ENCODE data around the gene TRMT1.

Gene TRMT1

GRCh38 chr19:13130886-13131490 is 14.4 kb upstream of the TRMT1 start:
- peaks cover 21% of the 10 kb centered on the region; the same call in 1 of the 2 replicates for H3K36me3 ChIP-seq (ENCODE audit: insufficient read depth, low read length)
- no peaks in the 10 kb centered on the region for H3F3A ChIP-seq (ENCODE audit: low read depth)
- H4K20me1 ChIP-seq (ENCODE audit: insufficient read depth, low read length, poor library complexity, severe bottlenecking): peaks cover 53% of the 10 kb centered on the region
- H3K79me2 ChIP-seq (ENCODE audit: insufficient read depth, low read length): peaks cover 81% of the 10 kb centered on the region
- no peak for TF ChIP-seq CTCF (conservative IDR thresholded peaks at IDR 0.05; ENCODE audit: low read length)
- TF ChIP-seq EZH2phosphoT487 (IDR thresholded peaks at IDR 0.05; ENCODE audit: borderline replicate concordance): no peak
- no peaks in the 10 kb centered on the region for H3K27me3 ChIP-seq (ENCODE audit: insufficient read depth, low read length, poor library complexity, severe bottlenecking)
- no peak overlapping the region for H3K4me2 ChIP-seq (ENCODE audit: low read depth, low read length, poor library complexity, severe bottlenecking)
- no peak overlapping the region for H3K4me3 ChIP-seq (ENCODE audit: low read length, poor library complexity, severe bottlenecking)
- H3K4me1 ChIP-seq (ENCODE audit: insufficient read depth, low read length, poor library complexity, severe bottlenecking): peaks cover 17% of the 10 kb centered on the region
- no peak overlapping the region for H3K9ac ChIP-seq (ENCODE audit: low read depth, low read length, poor library complexity, severe bottlenecking)
- H3K9me2 ChIP-seq (replicated peaks; ENCODE audit: low read depth, low read length): no peaks in the 10 kb centered on the region
- H3K9me3 ChIP-seq (ENCODE audit: insufficient read depth, low read depth, low read length): no peaks in the 10 kb centered on the region
- H2AFZ ChIP-seq (ENCODE audit: low read length): no peak overlapping the region

- H3K9me3 ChIP-seq (ENCODE audit: insufficient read depth, low read depth, low read length): no peaks in the 10 kb centered on the region
- peaks cover 54% of the 10 kb centered on the region for H4K20me1 ChIP-seq (ENCODE audit: insufficient read depth, low read length, poor library complexity, severe bottlenecking)
- H3F3A ChIP-seq (ENCODE audit: low read depth): no peaks in the 10 kb centered on the region
- no peak overlapping the region for H3K4me3 ChIP-seq (ENCODE audit: low read length, poor library complexity, severe bottlenecking)
- H3K9me2 ChIP-seq (replicated peaks; ENCODE audit: low read depth, low read length): no peaks in the 10 kb centered on the region
- H3K36me3 ChIP-seq (ENCODE audit: insufficient read depth, low read length): peaks cover 6% of the 10 kb centered on the region; the same call in 1 of the 2 replicates
- TF ChIP-seq CTCF (conservative IDR thresholded peaks at IDR 0.05; ENCODE audit: low read length): no peak
- no peak for TF ChIP-seq EZH2phosphoT487 (IDR thresholded peaks at IDR 0.05; ENCODE audit: borderline replicate concordance)
- H3K9ac ChIP-seq (ENCODE audit: low read depth, low read length, poor library complexity, severe bottlenecking): no peak overlapping the region
- no peaks in the 10 kb centered on the region for H3K27me3 ChIP-seq (ENCODE audit: insufficient read depth, low read length, poor library complexity, severe bottlenecking)
- peaks cover 86% of the 10 kb centered on the region for H3K79me2 ChIP-seq (ENCODE audit: insufficient read depth, low read length)
- no peak overlapping the region for H3K4me2 ChIP-seq (ENCODE audit: low read depth, low read length, poor library complexity, severe bottlenecking)
- H2AFZ ChIP-seq (ENCODE audit: low read length): no peak overlapping the region
- H3K4me1 ChIP-seq (ENCODE audit: insufficient read depth, low read length, poor library complexity, severe bottlenecking): peaks cover 17% of the 10 kb centered on the region
These were observed 12.8 kb upstream of the TRMT1 start for GRCh38 chr19:13129384-13129783.

- TF ChIP-seq EZH2phosphoT487 (IDR thresholded peaks at IDR 0.05; ENCODE audit: borderline replicate concordance): no peak
- no peak overlapping the region for H3K4me3 ChIP-seq (ENCODE audit: low read length, poor library complexity, severe bottlenecking)
- H3F3A ChIP-seq (ENCODE audit: low read depth): no peaks in the 10 kb centered on the region
- H3K9me2 ChIP-seq (replicated peaks; ENCODE audit: low read depth, low read length): no peaks in the 10 kb centered on the region
- H3K36me3 ChIP-seq (ENCODE audit: insufficient read depth, low read length): peaks cover 6% of the 10 kb centered on the region; the same call in 1 of the 2 replicates
- peaks cover 57% of the 10 kb centered on the region for H4K20me1 ChIP-seq (ENCODE audit: insufficient read depth, low read length, poor library complexity, severe bottlenecking)
- no peaks in the 10 kb centered on the region for H3K27me3 ChIP-seq (ENCODE audit: insufficient read depth, low read length, poor library complexity, severe bottlenecking)
- H3K9me3 ChIP-seq (ENCODE audit: insufficient read depth, low read depth, low read length): no peaks in the 10 kb centered on the region
- H3K4me1 ChIP-seq (ENCODE audit: insufficient read depth, low read length, poor library complexity, severe bottlenecking): peaks cover 17% of the 10 kb centered on the region
- H2AFZ ChIP-seq (ENCODE audit: low read length): no peak overlapping the region
- H3K4me2 ChIP-seq (ENCODE audit: low read depth, low read length, poor library complexity, severe bottlenecking): no peak overlapping the region
- H3K9ac ChIP-seq (ENCODE audit: low read depth, low read length, poor library complexity, severe bottlenecking): no peak overlapping the region
- peaks cover 87% of the 10 kb centered on the region for H3K79me2 ChIP-seq (ENCODE audit: insufficient read depth, low read length)
These were observed 12.0 kb upstream of the TRMT1 start for GRCh38 chr19:13128583-13128982.
